H1 (cell line): Measurements from ENCODE around the gene ARF3. TPM values are rescaled to one million over a fixed set of nuclear protein-coding genes. Genes with fewer than 3 reads are reported as not detected.

Source experiments
- CTCF ChIP-seq, 3 experiments: IDR thresholded peaks; 1 replicate in 2 of 3; 2 replicates in 1 of 3; pipeline versions ENCODE4 v1.5.1 to v1.6.1; 2011; ENCODE audit warnings: low read length in 3 of 3, mild to moderate bottlenecking in 3 of 3, inconsistent platforms in 2 of 3, low read depth in 1 of 3, moderate library complexity in 1 of 3; ENCODE audit not compliant: insufficient read depth in 1 of 3; ENCODE audit errors: control extremely low read depth in 1 of 3
- E2F6 ChIP-seq: IDR thresholded peaks from 2 replicates; pipeline ENCODE4 v1.6.1; 2012; ENCODE audit warnings: inconsistent platforms
- RXRA ChIP-seq: IDR thresholded peaks from 2 replicates; pipeline ENCODE4 v1.6.1; 2011; ENCODE audit warnings: low read depth, mild to moderate bottlenecking, low read length, moderate library complexity; ENCODE audit not compliant: insufficient read depth
- polyA plus RNA-seq, 7 experiments: library from polyadenylated mRNA; depleted of rRNA in 3 of 7; stranded (reverse) in 5 of 7; unstranded in 2 of 7; fragments of >200 nt in 5 of 7; fragments of 200-250 nt in 2 of 7; gene quantifications; 1 replicate in 5 of 7; 2 replicates in 1 of 7; 4 replicates in 1 of 7; pipeline versions ENCODE4 v1.2.1 to v1.2.3, GENCODE V29; 2011 to 2013; ENCODE audit warnings: missing spikeins in 2 of 7, mixed read lengths in 2 of 7
- total RNA-seq: library from RNA; stranded (reverse); fragmentation: NEBNext Ultra II Directional; extraction: Animal tissue kit (Norgen Biotek cat#: 25700); gene quantifications from 2 replicates; pipeline ENCODE4 v1.2.1, GENCODE V29; 2021

ARF3 gene
- total and polyA plus RNA-seq, 2 of the 8 experiments (the other 6 are each of a cell fraction or from before 2014, with no cell fraction given) = 231 to 250 TPM

GRCh38 chr12:48997719-48998496 is 40.6 kb upstream of the ARF3 start (continued):
- TF ChIP-seq E2F6 (peak; percentile 35; the same call in 1 of the 2 replicates), CTCF (IDR thresholded peaks at IDR 0.05; ENCODE audit: control extremely low read depth in 1 of 3, insufficient read depth in 1 of 3, low read depth in 1 of 3, low read length in 3 of 3) (peak in 1 of 3 experiments; percentile 12; a peak in 1 of 4 replicates), RXRA (no peak)
